Activated naive CD4-positive, alpha-beta T cell treated with anti-CD3 and anti-CD28 coated beads, Interleukin-2, amount 50 U/mL, for 72 hours (primary cell): Measurements from ENCODE around the gene STEAP1. TPM values are rescaled to one million over a fixed set of nuclear protein-coding genes. Genes with fewer than 3 reads are reported as not detected.
"Not testable (repeated sequence)": the region's sequence is repeated elsewhere in the genome, so short reads cannot be mapped to it uniquely, and the experiment has no call there.

Experiments
- ATAC-seq, 2 donors: fragments of 150-1000 bp; cut with Tn5 transposase; 2 replicates each; pipeline ENCODE4 v1.10.0; 2021; ENCODE audit warnings: mild to moderate bottlenecking in 2 of 2, moderate library complexity in 2 of 2
- DNase-seq, 2 donors: peaks; one replicate each; pipeline ENCODE4 v3.0.0; 2021 to 2022; ENCODE audit warnings: low spot score in 2 of 2
- H3K27ac Mint-ChIP-seq, 2 donors: one replicate each; pipeline ENCODE4 v1.8.0; 2022; ENCODE audit warnings: mild to moderate bottlenecking in 2 of 2, mixed read lengths in 2 of 2
- H3K36me3 Mint-ChIP-seq, 2 donors: one replicate each; pipeline ENCODE4 v1.8.0; 2022; ENCODE audit warnings: mixed read lengths in 2 of 2
- H3K9me3 Mint-ChIP-seq, 2 donors: one replicate each; pipeline ENCODE4 v1.8.0; 2022; ENCODE audit warnings: mixed read lengths in 2 of 2
- total RNA-seq, 2 donors: library from RNA; stranded (reverse); gene quantifications; one replicate each; pipeline ENCODE4 v1.2.3, GENCODE V29; 2022

Gene STEAP1
- total RNA-seq, 2 donors from 2014 or later = 0.30 to 2.6 TPM

DNA sequence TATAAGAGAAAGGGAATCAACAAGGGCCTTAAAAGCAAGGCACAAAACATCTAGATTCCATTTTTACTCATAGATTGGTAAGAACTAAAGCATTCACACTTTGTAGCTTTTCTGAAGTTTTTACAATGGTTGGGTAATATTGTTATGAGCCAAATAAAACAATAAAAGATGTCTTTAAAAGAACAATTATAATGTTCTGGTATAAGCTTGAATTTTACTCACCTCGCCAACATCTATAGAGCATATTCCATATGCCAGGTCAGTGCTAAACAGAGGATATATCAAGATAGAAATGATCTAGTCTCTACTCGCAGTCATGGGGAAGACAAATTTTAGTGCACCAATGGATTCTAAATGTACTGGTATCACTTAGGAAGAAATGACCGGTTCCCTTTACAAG, 11.9 kb downstream of the STEAP1 start:
- DNase-seq = no peak
- no peaks in the 10 kb centered on the region for H3K36me3 Mint-ChIP-seq
- H3K27ac Mint-ChIP-seq = no peak overlapping the region
- H3K9me3 Mint-ChIP-seq = peaks cover 3 to 8% of the 10 kb centered on the region in 2 donors
- ATAC-seq = no peak

DNA sequence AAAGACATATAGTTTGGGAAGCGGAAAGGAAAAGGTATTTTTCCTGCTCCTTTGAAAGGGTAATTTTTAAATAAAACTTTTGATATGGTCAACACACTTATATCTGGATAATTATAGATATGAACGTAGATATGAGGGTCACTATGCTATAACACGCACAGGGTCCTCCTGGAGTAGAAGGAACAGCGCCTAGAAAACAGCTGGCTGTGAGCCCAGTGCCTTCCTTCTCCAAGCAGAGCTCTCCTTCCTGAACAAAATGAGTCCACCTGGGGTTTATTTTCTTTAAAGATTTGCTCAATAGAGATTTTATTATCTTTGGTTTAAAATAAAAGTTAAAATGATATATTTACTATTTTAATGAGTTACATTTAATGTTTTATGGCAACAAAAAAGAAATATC, 13.1 kb downstream of the STEAP1 start:
- Mint-ChIP-seq H3K9me3 (peaks cover 3 to 8% of the 10 kb centered on the region in 2 donors), H3K27ac (no peak overlapping the region), H3K36me3 (no peaks in the 10 kb centered on the region)
- ATAC-seq = no peak
- no peak for DNase-seq

DNA sequence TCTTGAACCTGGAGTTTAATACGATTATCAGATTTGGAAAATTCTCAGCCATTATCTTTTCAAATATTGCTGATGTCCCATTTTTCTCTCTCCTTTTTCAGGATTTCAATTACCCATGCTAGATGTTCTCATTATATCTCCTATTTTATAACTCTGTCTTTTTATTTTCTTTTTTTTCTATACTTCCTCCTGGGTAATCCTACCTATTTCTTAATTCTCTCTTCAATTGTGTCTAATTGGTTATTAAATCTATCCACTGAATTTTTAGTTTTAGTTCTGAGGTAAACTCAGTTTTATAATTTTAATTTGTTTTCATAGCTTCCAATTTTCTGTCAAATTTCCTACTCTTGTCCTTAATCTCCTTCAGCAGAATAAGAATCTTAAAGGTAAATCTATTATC, 15.6 kb downstream of the STEAP1 start:
- Mint-ChIP-seq H3K9me3 (peaks cover 3 to 8% of the 10 kb centered on the region in 2 donors), H3K36me3 (no peaks in the 10 kb centered on the region), H3K27ac (no peak overlapping the region)
- no peak for DNase-seq
- no peak for ATAC-seq

DNA sequence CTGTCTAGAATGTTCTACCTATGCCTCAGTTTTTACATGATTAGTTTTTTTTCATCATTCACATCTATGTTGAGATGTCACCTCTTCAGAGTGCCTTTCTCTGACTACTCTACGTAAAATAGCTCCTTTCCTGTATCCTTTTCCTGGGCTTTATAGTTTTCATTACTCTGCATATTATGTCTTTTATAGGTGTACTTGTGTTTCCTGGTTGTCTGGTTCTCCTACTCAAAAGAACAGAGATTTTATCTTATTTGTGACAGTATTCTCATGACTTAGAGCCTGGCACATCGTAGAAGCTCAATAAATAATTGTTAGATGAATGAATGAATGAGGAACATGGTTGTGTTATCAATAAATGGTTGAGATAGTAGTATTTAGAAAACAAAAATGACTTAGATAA, 17.9 kb downstream of the STEAP1 start:
- Mint-ChIP-seq H3K36me3 (peaks cover 0 to 4% of the 10 kb centered on the region in 2 donors), H3K27ac (no peak overlapping the region), H3K9me3 (peaks cover 3 to 8% of the 10 kb centered on the region in 2 donors)
- ATAC-seq (no peak), DNase-seq (no peak)

DNA sequence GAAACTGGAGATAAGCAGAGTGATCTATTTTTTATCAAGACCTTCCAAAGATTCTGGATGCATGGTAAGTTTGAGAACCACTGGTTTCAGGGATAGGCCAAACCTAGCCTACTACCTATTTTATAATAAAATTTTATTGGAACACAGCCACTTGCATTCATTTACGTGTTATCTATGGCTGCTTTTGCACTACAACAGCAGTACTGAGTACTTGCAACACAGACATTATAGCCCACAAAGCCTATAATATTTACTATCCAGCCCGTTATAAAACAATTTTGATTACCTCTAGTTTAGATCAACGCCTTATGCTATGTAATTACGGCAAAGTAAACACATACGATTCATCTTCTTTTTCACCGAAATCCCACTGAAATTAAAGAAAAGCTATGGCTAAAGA, 18.4 kb downstream of the STEAP1 start:
- peaks cover 0 to 9% of the 10 kb centered on the region in 2 donors for H3K36me3 Mint-ChIP-seq
- H3K27ac Mint-ChIP-seq = no peak overlapping the region
- DNase-seq (no peak), ATAC-seq (no peak)
- H3K9me3 Mint-ChIP-seq = peaks cover 3 to 8% of the 10 kb centered on the region in 2 donors

GRCh38 chr7:90173127-90173844, 19.0 kb downstream of the STEAP1 start:
- DNase-seq (no peak), ATAC-seq (peak in 1 of 2 donors; percentile 26)
- Mint-ChIP-seq H3K9me3 (peaks cover 3 to 8% of the 10 kb centered on the region in 2 donors), H3K36me3 (peaks cover 0 to 11% of the 10 kb centered on the region in 2 donors), H3K27ac (no peak overlapping the region)

GRCh38 chr7:90175667-90176066, 21.4 kb downstream of the STEAP1 start:
- Mint-ChIP-seq H3K27ac (no peak overlapping the region), H3K36me3 (peaks cover 0 to 11% of the 10 kb centered on the region in 2 donors), H3K9me3 (peaks cover 3 to 4% of the 10 kb centered on the region in 2 donors)
- DNase-seq = no peak
- ATAC-seq = no peak

DNA sequence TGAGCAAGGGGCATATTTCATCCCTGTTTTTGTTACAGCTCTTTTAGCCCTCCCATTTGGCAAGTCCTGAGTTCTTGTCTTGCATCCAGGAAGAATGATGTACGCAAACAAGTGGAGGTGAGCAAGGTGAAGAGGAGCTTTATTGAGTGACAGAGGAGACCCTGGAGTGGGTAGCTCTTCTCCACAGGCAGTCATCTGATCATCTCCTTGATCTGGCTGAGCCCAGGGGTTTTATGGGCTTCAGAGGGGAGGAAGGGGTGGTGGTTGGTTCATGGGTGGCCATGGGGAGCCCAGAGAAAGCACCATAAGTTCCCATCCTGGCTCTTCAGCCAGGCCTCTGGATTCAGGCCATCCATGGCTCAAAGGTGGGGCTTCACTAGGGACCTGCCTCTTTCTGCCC, 21.9 kb downstream of the STEAP1 start:
- Mint-ChIP-seq H3K36me3 (peaks cover 0 to 11% of the 10 kb centered on the region in 2 donors), H3K27ac (no peak overlapping the region), H3K9me3 (no peaks in the 10 kb centered on the region)
- DNase-seq (no peak), ATAC-seq (no peak)

DNA sequence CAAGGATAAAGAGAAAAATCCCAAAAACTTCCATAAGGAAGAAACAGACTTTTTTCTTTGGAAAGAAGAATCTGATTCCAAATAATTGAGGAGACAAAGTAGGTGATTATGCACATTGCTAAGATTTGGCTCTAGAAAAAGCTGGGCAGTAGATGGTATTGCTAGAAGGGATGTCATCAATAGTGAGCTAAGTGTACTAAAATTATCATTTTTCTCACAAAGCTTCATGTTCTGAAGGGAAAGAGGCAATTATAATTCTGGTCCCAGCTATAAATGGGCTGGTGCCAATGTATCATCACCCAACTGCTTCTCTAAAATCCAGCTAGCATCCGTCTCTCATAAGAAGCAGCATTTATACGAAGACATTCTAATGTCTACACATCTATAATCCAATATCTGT, 23.9 kb downstream of the STEAP1 start:
- Mint-ChIP-seq H3K36me3 (peaks cover 0 to 11% of the 10 kb centered on the region in 2 donors), H3K27ac (no peak overlapping the region), H3K9me3 (no peaks in the 10 kb centered on the region)
- no peak for DNase-seq
- ATAC-seq = no peak

- peak overlapping the region; percentile 50 to 89 for H3K27ac Mint-ChIP-seq
- H3K9me3 Mint-ChIP-seq = no peaks in the 10 kb centered on the region
- DNase-seq (peak in 1 of 2 donors; percentile 28), ATAC-seq (peak; percentile 97 to 98)
- H3K36me3 Mint-ChIP-seq = peaks cover 0 to 11% of the 10 kb centered on the region in 2 donors
Measured at GRCh38 chr7:90178679-90179278, 24.5 kb downstream of the STEAP1 start.

DNA sequence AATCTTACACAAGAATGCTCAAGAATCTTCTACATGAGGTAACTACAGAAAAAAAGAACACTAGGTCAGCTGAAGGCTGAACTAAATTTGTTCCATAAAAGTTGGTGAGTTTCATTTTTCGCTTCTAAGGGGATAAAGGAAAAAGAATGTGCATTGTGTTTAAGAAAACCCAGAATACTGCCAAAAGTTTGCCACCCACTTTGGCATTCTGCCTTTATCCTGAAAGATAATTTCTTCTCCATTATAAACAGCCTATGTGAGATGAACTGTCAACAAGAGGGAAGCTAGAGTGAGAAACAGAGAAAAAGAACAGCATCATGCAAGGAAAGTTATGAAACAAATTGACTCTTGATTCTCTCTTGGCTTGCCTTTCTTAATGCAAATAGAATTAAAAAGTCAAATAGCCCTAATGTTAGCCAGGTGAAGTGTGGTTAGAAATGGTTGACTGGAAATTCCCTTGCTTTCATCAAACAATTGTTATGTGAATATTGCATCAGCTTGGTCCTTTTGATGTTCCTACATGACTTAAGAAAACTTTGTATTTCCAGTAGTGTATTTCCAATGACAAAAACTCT, 25.8 kb downstream of the STEAP1 start:
- Mint-ChIP-seq H3K36me3 (peaks cover 0 to 11% of the 10 kb centered on the region in 2 donors), H3K27ac (no peak overlapping the region), H3K9me3 (no peaks in the 10 kb centered on the region)
- DNase-seq = no peak
- ATAC-seq = no peak

GRCh38 chr7:90180649-90181048, 26.4 kb downstream of the STEAP1 start:
- Mint-ChIP-seq H3K27ac (no peak overlapping the region), H3K9me3 (no peaks in the 10 kb centered on the region), H3K36me3 (peaks cover 0 to 11% of the 10 kb centered on the region in 2 donors)
- DNase-seq (no peak), ATAC-seq (no peak)

DNA sequence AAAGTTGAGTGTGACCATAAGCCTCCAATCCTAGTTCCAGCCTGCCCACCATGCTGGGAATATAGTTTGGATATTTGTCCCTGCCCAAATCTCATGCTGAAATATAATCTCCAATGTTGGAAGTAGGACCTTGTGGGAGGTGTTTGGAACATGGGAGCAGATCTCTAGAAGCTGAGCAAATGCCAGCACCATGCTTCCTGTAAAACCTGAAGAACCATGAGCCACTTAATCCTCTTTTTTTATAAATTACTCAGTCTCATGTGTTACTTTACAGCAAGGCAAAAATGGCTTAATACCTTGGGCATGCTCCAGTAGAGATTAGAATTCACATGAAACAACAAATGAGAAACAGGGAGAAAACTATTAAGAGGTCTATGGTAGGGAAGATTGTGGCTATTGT, 27.2 kb downstream of the STEAP1 start:
- ATAC-seq = no peak
- Mint-ChIP-seq H3K9me3 (no peaks in the 10 kb centered on the region), H3K27ac (no peak overlapping the region), H3K36me3 (peaks cover 0 to 11% of the 10 kb centered on the region in 2 donors)
- DNase-seq = no peak

GRCh38 chr7:90186290-90186689, 32.0 kb downstream of the STEAP1 start:
- not testable (repeated sequence) for H3K9me3 Mint-ChIP-seq, H3K36me3 Mint-ChIP-seq, ATAC-seq, H3K27ac Mint-ChIP-seq, DNase-seq

- no peak for ATAC-seq
Measured at GRCh38 chr7:90187507-90188050, 33.3 kb downstream of the STEAP1 start.

DNA sequence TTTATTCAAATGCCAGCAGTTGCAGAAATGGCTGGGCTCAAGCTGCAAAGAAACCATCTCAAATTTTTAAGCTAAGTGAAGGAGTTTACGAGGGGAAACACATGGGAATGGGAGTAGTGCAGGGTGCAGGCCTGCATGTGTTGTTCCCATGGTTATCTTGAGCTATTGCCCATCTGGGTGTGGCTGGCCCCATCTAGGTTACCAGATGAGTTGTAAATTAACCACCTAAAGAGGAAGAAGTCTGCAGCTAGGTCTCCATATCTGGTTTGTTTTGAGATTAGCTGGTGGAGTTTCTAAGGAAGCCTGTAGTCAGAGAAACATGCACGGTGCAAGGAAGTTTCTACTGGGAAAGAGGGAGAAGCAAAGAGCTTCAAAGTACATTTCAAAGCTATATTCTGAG, 34.0 kb downstream of the STEAP1 start:
- DNase-seq (no peak), ATAC-seq (no peak)
- H3K36me3 Mint-ChIP-seq = peaks cover 11 to 13% of the 10 kb centered on the region in 2 donors
- peaks cover 12 to 14% of the 10 kb centered on the region in 2 donors for H3K9me3 Mint-ChIP-seq
- no peak overlapping the region for H3K27ac Mint-ChIP-seq

More at GRCh38 chr7:90187507-90188050, 33.3 kb downstream of the STEAP1 start:
- Mint-ChIP-seq H3K27ac (no peak overlapping the region), H3K9me3 (peaks cover 7 to 9% of the 10 kb centered on the region in 2 donors), H3K36me3 (peaks cover 8 to 9% of the 10 kb centered on the region in 2 donors)
- no peak for DNase-seq

DNA sequence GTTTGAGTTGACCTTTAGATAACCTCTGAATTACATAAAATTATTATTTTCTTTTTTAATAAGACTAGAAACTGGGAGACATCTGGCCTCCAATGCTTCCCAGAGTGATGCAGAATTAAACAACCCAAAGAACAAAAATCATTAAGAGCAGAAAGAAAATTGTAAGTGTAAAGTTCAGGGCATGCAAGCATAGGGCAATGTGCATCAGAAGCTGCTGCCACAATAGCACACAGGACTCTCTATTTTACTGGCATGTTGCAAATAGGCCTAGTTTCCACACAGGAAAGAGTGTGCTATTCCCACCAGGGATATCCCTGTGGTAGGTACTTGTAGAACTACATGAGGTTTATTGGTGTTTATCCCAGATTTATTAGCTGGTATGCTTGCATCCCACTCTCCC, 36.7 kb downstream of the STEAP1 start:
- no peak for ATAC-seq

More for the DNA sequence above, 36.7 kb downstream of the STEAP1 start:
- H3K9me3 Mint-ChIP-seq = peaks cover 12 to 14% of the 10 kb centered on the region in 2 donors
- no peak overlapping the region for H3K27ac Mint-ChIP-seq
- peaks cover 11 to 13% of the 10 kb centered on the region in 2 donors for H3K36me3 Mint-ChIP-seq
- DNase-seq = no peak
